Skeletal muscle satellite cell (primary cell): ENCODE results near the gene LY6G6C.

Source experiments
- H3K27me3 ChIP-seq: 2 replicates; pipeline ENCODE4 v1.7.0; 2013; ENCODE audit warnings: low read length; ENCODE audit not compliant: control insufficient read depth, insufficient read depth
- H3K36me3 ChIP-seq: 2 replicates; pipeline ENCODE4 v1.7.0; 2013; ENCODE audit warnings: mild to moderate bottlenecking, control low read depth, low read length; ENCODE audit not compliant: insufficient read depth
- H3K4me1 ChIP-seq: 2 replicates; pipeline ENCODE4 v1.7.0; 2013; ENCODE audit warnings: low read length; ENCODE audit not compliant: control insufficient read depth, insufficient read depth
- H3K4me2 ChIP-seq: 2 replicates; pipeline ENCODE4 v1.7.0; 2013; ENCODE audit warnings: mild to moderate bottlenecking, low read length
- H3K4me3 ChIP-seq: 2 replicates; pipeline ENCODE4 v1.7.0; 2013; ENCODE audit warnings: low read length
- H3K9ac ChIP-seq: 2 replicates; pipeline ENCODE4 v1.7.0; 2013; ENCODE audit warnings: mild to moderate bottlenecking, low read depth, low read length, moderate library complexity
- H3K9me3 ChIP-seq: replicated peaks from 2 replicates; pipeline ENCODE4 v1.7.0; 2013; ENCODE audit warnings: mild to moderate bottlenecking, control low read depth, low read length

LY6G6C gene

DNA sequence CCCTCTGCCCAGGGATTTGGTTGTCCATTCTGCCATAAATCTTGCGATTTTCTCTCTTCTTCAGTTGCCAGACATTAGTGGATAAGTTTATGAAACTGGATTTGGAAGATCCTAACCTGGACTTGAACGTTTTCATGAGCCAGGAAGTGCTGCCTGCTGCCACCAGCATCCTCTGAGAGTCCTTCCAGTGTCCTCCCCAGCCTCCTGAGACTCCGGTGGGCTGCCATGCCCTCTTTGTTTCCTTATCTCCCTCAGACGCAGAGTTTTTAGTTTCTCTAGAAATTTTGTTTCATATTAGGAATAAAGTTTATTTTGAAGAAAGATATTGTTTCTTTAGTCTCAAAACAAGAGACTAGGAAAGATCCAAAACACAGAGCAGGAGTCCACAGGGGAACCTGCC, 40.8 kb upstream of the LY6G6C start, which contains the start of gene SAPCD1:
Gene SAPCD1 (plus strand): TSS at position 301 of the 400 bp plus-strand sequence. CDS start 399 bp downstream, outside the sequence.
- Histone ChIP-seq H3K36me3 (peaks cover 17% of the 10 kb centered on the region), H3K4me3 (no peak within 1 kb of the TSS)

DNA sequence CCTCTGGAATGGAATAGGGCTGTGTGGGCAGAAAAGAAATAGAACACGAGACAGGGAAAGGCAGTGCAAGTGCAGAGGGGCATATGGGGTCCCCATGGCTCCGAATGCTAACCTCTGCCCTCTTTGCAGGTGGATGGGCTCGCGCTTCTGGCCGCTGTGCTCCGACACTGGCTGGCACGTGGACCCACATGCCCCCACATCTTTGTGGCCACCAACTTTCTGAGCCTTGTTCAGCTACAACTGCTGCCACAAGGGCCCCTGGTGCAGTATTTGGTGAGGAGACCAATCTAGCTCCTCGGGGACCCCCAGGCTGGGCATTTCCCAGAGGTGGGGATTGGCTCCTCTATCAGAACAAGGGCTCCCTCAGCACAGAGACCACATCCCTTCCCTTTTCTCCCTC, 39.8 kb upstream of the LY6G6C start:
- Histone ChIP-seq H3K4me3 (no peak overlapping the region), H3K4me1 (peaks cover 8% of the 10 kb centered on the region), H3K27me3 (no peaks in the 10 kb centered on the region), H3K9me3 (no peaks in the 10 kb centered on the region), H3K36me3 (peaks cover 17% of the 10 kb centered on the region), H3K4me2 (no peak overlapping the region), H3K9ac (no peak overlapping the region)

More for the DNA sequence above, 40.8 kb upstream of the LY6G6C start, which contains the start of gene SAPCD1:
- H3K4me2 ChIP-seq, result no peak within 1 kb of the TSS
- H3K9me3 ChIP-seq, result no peaks in the 10 kb centered on the region
- H3K27me3 ChIP-seq, result no peaks in the 10 kb centered on the region
- peaks cover 11% of the 10 kb centered on the region for H3K4me1 ChIP-seq
- H3K9ac ChIP-seq, result no peak within 1 kb of the TSS

DNA sequence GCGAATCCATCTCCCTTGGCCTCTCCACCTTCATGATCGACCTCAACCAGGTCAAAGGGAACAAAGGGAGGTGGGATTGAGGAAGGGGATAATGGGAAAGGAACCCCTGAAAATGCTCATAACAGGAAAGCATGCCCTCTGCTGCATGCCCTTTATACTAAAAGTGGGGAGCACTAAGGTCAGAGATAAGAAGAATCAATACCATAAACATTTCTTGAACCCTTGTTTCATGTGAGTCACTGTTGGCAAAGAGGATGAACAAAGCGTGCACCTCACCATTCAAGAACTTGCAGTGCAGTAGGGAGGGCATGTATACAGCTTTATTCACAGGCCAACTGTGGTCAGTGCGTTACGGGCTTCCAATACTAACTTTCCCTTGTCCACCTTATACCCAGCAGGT, 39.2 kb upstream of the LY6G6C start:
- Histone ChIP-seq H3K4me1 (peaks cover 5% of the 10 kb centered on the region), H3K4me2 (no peak overlapping the region), H3K9me3 (no peaks in the 10 kb centered on the region), H3K9ac (no peak overlapping the region), H3K27me3 (no peaks in the 10 kb centered on the region), H3K4me3 (no peak overlapping the region), H3K36me3 (peaks cover 17% of the 10 kb centered on the region)

DNA sequence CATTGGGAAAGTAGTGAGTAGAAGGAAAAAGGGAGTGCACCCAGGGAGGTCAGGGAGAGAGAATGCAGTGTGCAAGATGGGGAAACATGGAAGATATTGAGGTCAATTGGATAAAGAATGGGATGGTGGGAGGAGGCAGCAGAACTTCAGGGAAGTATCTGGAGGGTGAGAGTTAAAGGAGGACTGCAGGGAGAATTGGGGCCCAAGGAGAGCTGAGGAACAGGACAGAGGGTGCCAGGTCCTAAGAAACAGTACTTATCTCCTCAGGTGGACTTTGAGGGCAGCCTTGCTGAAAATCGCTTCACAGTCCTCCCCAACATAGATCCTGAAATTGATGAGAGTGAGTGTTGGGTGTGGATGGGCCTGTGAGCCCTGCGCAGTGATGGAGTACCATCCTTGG, 36.7 kb upstream of the LY6G6C start:
- H3K4me1 ChIP-seq, result peaks cover 4% of the 10 kb centered on the region
- H3K27me3 ChIP-seq, result no peaks in the 10 kb centered on the region
- no peaks in the 10 kb centered on the region for H3K9me3 ChIP-seq
- H3K36me3 ChIP-seq, result peaks cover 14% of the 10 kb centered on the region
- H3K4me3 ChIP-seq, result no peak overlapping the region
- H3K9ac ChIP-seq, result no peak overlapping the region
- no peak overlapping the region for H3K4me2 ChIP-seq

DNA sequence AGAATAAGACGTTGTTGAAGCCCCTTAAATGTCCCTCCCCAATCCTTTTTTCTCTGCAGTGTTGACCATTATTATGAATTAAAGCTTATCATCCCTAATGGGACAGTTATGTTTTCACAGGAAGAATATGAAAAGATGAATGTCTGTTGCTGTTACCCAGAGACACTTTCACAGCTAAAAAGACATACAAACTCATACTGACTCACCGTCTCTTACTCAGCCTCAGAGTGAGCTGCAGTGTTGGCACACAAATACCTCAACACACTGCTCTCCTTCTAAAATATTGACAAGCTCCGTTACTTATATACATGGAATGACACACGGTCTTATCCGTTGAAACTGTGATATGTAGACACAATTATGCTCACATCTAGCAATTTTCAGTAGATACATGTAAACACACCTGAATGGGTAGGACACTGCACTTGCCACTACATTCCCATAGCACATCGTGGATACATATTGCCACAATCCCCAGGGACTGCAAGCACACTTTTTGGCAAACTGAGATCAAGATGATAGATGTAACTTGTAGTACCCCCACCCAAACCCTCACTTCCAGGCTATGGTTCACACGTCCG, 31.3 kb upstream of the LY6G6C start:
- H3K9me3 ChIP-seq, result no peaks in the 10 kb centered on the region
- peaks cover 6% of the 10 kb centered on the region for H3K36me3 ChIP-seq
- no peak overlapping the region for H3K4me3 ChIP-seq

DNA sequence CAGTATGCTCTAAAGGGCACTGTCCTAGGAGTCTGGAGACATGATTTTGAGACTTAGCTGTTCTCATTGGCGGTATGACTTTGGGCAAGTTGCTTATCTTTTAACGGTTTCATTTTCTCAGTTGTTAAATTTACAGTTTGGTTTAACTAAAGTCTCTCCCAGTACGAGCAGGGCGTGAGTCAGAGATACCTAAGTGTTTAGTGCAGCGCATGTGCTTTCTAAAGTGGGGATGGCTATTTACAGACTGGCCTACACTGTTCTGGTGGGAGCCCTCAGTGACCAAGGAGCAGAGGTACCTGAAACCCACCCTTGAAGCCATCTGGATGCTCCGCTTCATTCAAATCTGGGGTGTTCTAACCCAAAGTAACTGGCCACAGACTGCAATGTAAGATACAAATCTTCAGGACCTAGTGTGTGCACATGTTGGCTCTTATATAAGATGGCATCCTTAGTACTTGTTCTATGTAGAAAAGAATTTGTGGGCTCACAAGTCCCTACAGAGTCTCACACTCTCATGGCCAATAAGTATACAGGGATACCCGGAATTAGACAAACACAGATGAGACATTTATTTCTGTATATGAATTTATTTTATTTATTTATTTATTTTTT, 29.0 kb upstream of the LY6G6C start:
- H3K27me3 ChIP-seq, result no peaks in the 10 kb centered on the region
- H3K4me1 ChIP-seq, result peaks cover 15% of the 10 kb centered on the region

More for the DNA sequence above, 31.3 kb upstream of the LY6G6C start:
- Histone ChIP-seq H3K4me1 (peaks cover 15% of the 10 kb centered on the region), H3K27me3 (no peaks in the 10 kb centered on the region), H3K9ac (no peak overlapping the region), H3K4me2 (peak overlapping the region; percentile 60)

DNA sequence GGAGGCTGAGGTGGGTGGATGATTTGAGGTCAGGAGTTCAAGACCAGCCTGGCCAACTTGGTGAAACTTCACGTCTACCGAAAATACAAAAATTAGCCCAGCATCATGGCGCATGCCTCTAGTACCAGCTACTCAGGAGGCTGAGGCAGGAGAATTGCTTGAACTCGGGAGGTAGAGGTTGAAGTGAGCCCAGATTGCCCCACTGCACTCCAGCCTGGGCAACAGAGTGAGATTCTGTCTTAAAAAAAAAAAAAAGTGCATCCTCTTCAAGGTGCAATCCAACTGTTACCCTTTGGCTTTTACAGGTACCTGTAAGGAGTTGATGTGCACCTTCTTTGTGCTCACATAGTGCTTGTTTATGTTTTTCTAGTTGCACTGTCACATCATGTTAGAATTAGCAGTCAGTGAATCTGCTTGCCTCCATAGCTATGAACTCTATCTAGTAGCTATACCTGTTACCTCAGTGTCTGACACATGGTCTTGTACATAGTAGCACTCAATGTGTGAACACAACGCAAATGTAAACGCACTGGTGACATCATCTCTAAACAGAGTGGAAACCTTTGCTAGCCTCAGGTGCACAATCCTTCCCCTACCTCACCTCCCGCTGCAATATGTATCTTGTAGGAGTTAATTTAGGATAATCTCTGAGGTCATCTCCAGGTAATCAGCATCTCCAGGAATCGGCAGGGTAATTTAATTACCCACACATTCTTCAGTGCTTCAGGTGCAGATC, 27.9 kb upstream of the LY6G6C start:
- Histone ChIP-seq H3K9me3 (no peaks in the 10 kb centered on the region), H3K36me3 (peaks cover 6% of the 10 kb centered on the region), H3K4me1 (peaks cover 15% of the 10 kb centered on the region), H3K4me2 (no peak overlapping the region), H3K4me3 (no peak overlapping the region), H3K9ac (no peak overlapping the region), H3K27me3 (no peaks in the 10 kb centered on the region)

More for the DNA sequence above, 29.0 kb upstream of the LY6G6C start:
- no peaks in the 10 kb centered on the region for H3K9me3 ChIP-seq
- H3K36me3 ChIP-seq, result peaks cover 6% of the 10 kb centered on the region
- no peak overlapping the region for H3K9ac ChIP-seq
- no peak overlapping the region for H3K4me3 ChIP-seq
- H3K4me2 ChIP-seq, result no peak overlapping the region

DNA sequence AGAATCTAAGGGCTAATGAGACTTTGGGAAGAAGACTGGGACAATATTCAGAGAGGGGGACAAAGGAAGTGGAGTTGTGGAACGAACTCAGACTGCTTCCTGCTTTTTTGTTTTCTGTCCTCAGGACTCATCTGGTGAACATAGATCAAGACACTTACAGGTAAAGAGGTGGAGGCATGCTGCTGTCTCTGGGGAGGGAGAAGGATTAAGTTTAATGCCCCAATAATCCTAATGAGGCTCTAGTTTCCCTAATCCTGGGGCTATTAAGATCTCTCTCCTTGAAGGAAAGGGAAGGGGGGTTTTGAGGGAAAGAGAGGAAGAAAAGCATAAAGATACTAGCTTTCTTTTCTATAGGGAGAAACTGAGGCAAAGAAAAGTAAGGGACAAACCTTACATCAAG, 22.9 kb upstream of the LY6G6C start:
- Histone ChIP-seq H3K4me2 (no peak overlapping the region), H3K36me3 (peaks cover 11% of the 10 kb centered on the region), H3K9ac (no peak overlapping the region), H3K27me3 (no peaks in the 10 kb centered on the region), H3K4me3 (no peak overlapping the region), H3K9me3 (no peaks in the 10 kb centered on the region), H3K4me1 (peaks cover under 1% of the 10 kb centered on the region)

DNA sequence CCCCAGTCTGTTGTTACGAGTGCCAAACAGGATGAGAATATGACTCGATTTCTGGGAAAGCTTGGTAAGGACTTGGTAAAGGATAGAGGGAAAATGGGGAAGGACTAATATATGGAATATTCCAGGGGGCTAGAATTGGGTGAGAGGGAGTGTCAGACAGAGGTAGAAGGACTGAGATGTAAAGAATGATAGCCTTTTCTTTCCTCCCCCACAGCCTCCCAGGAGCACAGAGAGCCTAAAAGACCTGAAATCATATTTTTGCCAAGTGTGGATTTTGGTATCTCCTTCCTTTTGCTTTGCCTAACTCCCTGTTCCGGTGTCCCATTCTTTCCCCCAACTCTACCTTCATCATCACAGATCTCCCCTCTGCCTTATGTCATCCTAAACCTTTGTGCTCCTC, 21.3 kb upstream of the LY6G6C start:
- Histone ChIP-seq H3K27me3 (no peaks in the 10 kb centered on the region), H3K4me3 (no peak overlapping the region), H3K4me1 (peaks cover 14% of the 10 kb centered on the region), H3K9ac (no peak overlapping the region), H3K9me3 (no peaks in the 10 kb centered on the region), H3K4me2 (no peak overlapping the region), H3K36me3 (peaks cover 9% of the 10 kb centered on the region)

DNA sequence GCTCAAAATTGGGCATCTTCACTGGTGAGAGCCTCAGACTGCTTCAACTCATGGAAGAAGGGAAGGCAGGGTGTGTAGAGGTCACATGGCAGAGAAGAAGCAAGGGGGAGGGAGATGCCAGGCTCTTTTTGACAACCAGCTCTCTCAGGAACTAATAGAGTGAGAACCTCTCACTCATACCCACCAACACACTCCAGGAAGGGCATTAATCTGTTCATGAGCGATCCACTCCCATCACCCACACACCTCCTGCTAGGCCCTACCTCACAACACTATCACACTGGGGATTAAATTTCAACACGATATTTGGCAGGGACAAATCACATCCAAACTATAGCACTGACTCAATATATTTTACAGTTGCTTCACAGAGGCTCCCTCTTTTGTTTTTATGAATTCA, 20.3 kb upstream of the LY6G6C start:
- no peaks in the 10 kb centered on the region for H3K9me3 ChIP-seq

DNA sequence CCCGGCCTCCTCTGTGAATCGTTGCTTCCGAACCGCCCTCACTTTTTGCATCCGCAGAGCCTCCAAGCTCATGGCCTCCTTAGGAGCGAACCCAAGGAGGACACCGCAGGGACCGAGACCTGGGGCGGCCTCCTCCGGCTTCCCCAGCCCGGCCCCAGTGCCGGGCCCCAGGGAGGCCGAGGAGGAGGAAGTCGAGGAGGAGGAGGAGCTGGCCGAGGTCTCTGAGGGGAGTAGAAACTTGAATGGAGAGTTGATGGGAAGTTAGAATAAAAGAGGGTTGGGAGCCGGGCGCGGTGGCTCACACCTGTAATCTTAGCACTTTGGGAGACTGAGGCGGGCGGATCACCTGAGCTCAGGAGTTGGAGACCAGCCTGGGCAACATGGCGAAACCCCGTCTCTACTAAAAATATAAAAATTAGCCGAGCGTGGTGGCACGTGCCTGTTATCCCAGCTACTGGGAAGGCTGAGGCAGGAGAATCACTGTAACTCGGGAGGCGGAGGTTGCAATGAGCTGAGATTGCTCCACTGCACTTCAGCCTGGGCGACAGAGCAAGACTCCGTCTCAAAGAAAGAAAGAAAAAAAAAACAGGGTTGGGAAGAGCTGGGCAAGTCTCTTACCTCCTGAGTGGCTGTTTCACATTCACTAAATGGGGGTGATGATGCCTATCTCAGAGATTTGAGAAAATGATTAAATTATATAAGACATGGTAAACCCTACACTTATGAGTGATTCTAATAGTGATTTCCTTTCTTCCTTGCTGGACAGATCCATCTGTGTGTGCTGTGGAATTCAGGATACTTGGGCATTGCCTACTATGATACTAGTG, 19.1 kb upstream of the LY6G6C start:
- Histone ChIP-seq H3K4me1 (peaks cover 28% of the 10 kb centered on the region), H3K36me3 (peaks cover 8% of the 10 kb centered on the region), H3K9ac (peak overlapping the region; percentile 90), H3K4me3 (peak overlapping the region; percentile 95), H3K4me2 (peak overlapping the region; percentile 97), H3K9me3 (no peaks in the 10 kb centered on the region), H3K27me3 (no peaks in the 10 kb centered on the region)

More for the DNA sequence above, 20.3 kb upstream of the LY6G6C start:
- no peak overlapping the region for H3K9ac ChIP-seq
- no peaks in the 10 kb centered on the region for H3K27me3 ChIP-seq
- no peak overlapping the region for H3K4me2 ChIP-seq
- peaks cover 8% of the 10 kb centered on the region for H3K36me3 ChIP-seq
- H3K4me1 ChIP-seq, result peaks cover 24% of the 10 kb centered on the region
- H3K4me3 ChIP-seq, result no peak overlapping the region
